ENCODE results near the gene SKOR1. TPM values are rescaled to one million over a fixed set of nuclear protein-coding genes. Genes with fewer than 3 reads are reported as not detected.
A peak's percentile ranks its signal among the peaks of the same experiment; 100 is the strongest.

Gene SKOR1
- polyA plus RNA-seq, 1 donor = 0.28 TPM

- WGBS (ENCODE audit: insufficient coverage, low lambda C conversion rate) = 80% methylated on average over 1 of the region's 4 CpGs
- Histone ChIP-seq H3K4me1 (ENCODE audit: control insufficient read depth, insufficient read depth, low read length) (no peaks in the 10 kb centered on the region), H3K36me3 (ENCODE audit: control insufficient read depth, insufficient read depth, low read length) (no peaks in the 10 kb centered on the region), H3K27me3 (ENCODE audit: control insufficient read depth, insufficient read depth, low read length) (no peaks in the 10 kb centered on the region), H3K4me3 (ENCODE audit: low read length) (no peak overlapping the region), H3K27ac (ENCODE audit: low read length) (no peak overlapping the region), H3K9me3 (ENCODE audit: control insufficient read depth, low read depth, low read length) (peaks cover 6% of the 10 kb centered on the region)
- no peak for DNase-seq
These were observed 28.8 kb upstream of the SKOR1 start for GRCh38 chr15:67796196-67797127.

- H3K4me1 ChIP-seq (ENCODE audit: control insufficient read depth, insufficient read depth, low read length) = no peaks in the 10 kb centered on the region
- WGBS (ENCODE audit: insufficient coverage, low lambda C conversion rate) = 67% methylated on average over 1 of the region's 6 CpGs
- H3K4me3 ChIP-seq (ENCODE audit: low read length) = no peak overlapping the region
- H3K27ac ChIP-seq (ENCODE audit: low read length) = no peak overlapping the region
- peak; percentile 24 to 26 for DNase-seq
- no peaks in the 10 kb centered on the region for H3K27me3 ChIP-seq (ENCODE audit: control insufficient read depth, insufficient read depth, low read length)
- H3K9me3 ChIP-seq (ENCODE audit: control insufficient read depth, low read depth, low read length) = peaks cover 6% of the 10 kb centered on the region
- H3K36me3 ChIP-seq (ENCODE audit: control insufficient read depth, insufficient read depth, low read length) = no peaks in the 10 kb centered on the region
These were observed 25.5 kb upstream of the SKOR1 start for GRCh38 chr15:67799801-67800205.

DNA sequence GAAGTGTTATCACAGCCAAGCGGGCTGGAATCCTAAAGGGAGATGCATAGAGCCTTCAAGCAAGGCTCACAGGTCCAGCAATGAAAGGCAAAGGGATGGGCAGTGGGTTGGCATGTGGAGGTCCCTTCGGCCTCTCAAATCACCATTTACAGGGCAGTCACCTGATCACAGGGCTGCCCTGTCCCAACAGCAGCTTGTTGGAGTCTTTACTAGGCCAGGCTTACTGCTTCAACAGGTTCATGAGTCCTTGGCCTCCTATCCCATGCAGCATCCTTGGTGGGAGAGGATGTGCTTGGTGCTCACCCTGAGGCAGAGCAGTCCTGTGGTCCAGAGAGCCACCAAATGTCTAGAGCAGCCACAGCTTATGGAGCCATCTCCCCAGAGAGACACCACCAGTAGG is 24.2 kb upstream of the SKOR1 start:
- no CpG with 5 or more reads among the region's 2 CpGs for WGBS (ENCODE audit: insufficient coverage, low lambda C conversion rate)
- Histone ChIP-seq H3K27me3 (ENCODE audit: control insufficient read depth, insufficient read depth, low read length) (no peaks in the 10 kb centered on the region), H3K27ac (ENCODE audit: low read length) (no peak overlapping the region), H3K4me1 (ENCODE audit: control insufficient read depth, insufficient read depth, low read length) (no peaks in the 10 kb centered on the region), H3K9me3 (ENCODE audit: control insufficient read depth, low read depth, low read length) (no peaks in the 10 kb centered on the region), H3K4me3 (ENCODE audit: low read length) (no peak overlapping the region), H3K36me3 (ENCODE audit: control insufficient read depth, insufficient read depth, low read length) (no peaks in the 10 kb centered on the region)
- DNase-seq = no peak

GRCh38 chr15:67801926-67802914 is 23.1 kb upstream of the SKOR1 start:
- H3K27me3 ChIP-seq (ENCODE audit: control insufficient read depth, insufficient read depth, low read length) = no peaks in the 10 kb centered on the region
- peaks cover 2% of the 10 kb centered on the region for H3K36me3 ChIP-seq (ENCODE audit: control insufficient read depth, insufficient read depth, low read length)
- H3K27ac ChIP-seq (ENCODE audit: low read length) = no peak overlapping the region
- 100% methylated on average over 2 of the region's 19 CpGs for WGBS (ENCODE audit: insufficient coverage, low lambda C conversion rate)
- no peak for DNase-seq
- H3K4me3 ChIP-seq (ENCODE audit: low read length) = no peak overlapping the region
- H3K4me1 ChIP-seq (ENCODE audit: control insufficient read depth, insufficient read depth, low read length) = no peaks in the 10 kb centered on the region
- no peaks in the 10 kb centered on the region for H3K9me3 ChIP-seq (ENCODE audit: control insufficient read depth, low read depth, low read length)

- Histone ChIP-seq H3K36me3 (ENCODE audit: control insufficient read depth, insufficient read depth, low read length) (peaks cover 2% of the 10 kb centered on the region), H3K27ac (ENCODE audit: low read length) (no peak overlapping the region), H3K4me1 (ENCODE audit: control insufficient read depth, insufficient read depth, low read length) (no peaks in the 10 kb centered on the region), H3K4me3 (ENCODE audit: low read length) (no peak overlapping the region), H3K27me3 (ENCODE audit: control insufficient read depth, insufficient read depth, low read length) (no peaks in the 10 kb centered on the region), H3K9me3 (ENCODE audit: control insufficient read depth, low read depth, low read length) (no peaks in the 10 kb centered on the region)
- no peak for DNase-seq
- no CpG with 5 or more reads among the region's 3 CpGs for WGBS (ENCODE audit: insufficient coverage, low lambda C conversion rate)
These were observed 22.0 kb upstream of the SKOR1 start for GRCh38 chr15:67803299-67803698.

DNA sequence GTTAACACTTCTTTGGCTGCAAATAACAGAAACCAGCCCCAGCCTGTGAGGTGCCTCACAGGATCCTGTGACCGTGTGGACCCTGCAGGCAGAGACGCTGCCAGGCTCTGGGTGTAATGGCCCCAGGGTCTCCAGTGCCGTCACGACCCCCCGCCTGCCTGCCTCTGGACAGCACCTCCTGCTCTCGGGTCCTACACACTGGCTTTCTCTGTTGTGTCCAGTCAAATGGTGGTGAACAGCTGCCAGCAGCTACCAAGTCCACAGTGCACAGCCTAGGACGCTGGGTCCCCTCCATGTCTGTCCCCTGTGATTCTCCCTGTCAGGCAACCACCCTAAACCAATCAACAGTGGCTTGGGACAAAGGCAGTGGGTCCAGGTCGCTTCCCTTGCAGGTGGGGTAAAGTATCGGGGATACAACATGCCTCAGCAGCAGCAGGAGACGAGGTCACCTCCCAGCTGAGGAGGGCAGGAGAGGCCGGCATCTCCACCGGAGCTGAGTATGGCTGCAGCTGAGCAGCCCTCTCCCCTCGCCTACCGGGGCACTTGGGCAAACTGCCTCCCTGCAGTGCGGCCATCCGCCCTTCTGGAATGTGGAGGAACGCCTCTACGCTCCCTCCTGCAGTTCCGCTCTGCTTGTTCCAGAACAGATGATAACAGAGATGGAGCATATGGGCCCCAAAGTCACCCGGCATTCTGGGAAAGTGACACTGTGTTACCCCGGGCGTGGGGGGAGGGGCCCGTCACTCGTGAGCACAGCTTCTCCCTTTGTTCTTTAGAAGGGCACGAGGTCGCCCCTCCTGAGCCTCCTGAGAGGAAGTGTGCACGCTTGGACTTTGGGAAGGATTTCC is 21.1 kb upstream of the SKOR1 start:
- H3K27me3 ChIP-seq (ENCODE audit: control insufficient read depth, insufficient read depth, low read length) = no peaks in the 10 kb centered on the region
- no peak for DNase-seq
- H3K4me1 ChIP-seq (ENCODE audit: control insufficient read depth, insufficient read depth, low read length) = no peaks in the 10 kb centered on the region
- no peak overlapping the region for H3K27ac ChIP-seq (ENCODE audit: low read length)
- H3K4me3 ChIP-seq (ENCODE audit: low read length) = no peak overlapping the region
- WGBS (ENCODE audit: insufficient coverage, low lambda C conversion rate) = no CpG with 5 or more reads among the region's 27 CpGs
- H3K9me3 ChIP-seq (ENCODE audit: control insufficient read depth, low read depth, low read length) = no peaks in the 10 kb centered on the region
- peaks cover 2% of the 10 kb centered on the region for H3K36me3 ChIP-seq (ENCODE audit: control insufficient read depth, insufficient read depth, low read length)

DNA sequence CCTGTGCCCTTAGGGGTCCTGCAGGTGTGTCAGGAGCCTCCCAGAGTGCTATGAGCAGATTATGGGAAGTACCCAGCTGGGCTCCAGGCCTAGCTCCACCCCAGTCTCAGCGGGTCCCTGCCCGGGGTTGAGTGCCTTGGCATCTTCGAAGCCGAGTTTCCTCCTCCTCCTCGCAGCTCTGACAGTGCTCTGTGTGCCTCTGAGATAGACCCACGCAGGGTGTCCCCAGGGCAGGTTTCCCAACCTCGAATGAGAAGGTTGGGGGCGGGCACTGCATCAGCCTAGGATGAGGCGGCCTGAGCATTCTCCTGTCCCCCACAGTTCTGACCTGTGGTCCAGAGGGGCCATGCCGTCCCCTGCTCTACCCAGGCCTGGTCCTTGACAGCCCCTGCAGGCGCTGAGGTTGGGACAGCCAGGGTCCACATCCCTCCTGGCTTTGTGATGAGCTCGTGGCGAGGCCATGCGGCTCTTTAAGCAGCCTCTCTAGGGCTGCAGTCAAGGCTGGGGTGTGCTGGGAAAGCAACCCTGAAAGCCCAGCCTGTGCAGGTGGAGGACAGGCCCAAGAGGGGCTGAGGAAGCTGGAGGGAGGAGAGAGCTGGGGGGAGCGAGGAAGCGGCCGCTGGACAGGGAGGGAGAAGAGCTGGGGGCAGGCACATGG is 20.2 kb upstream of the SKOR1 start:
- no CpG with 5 or more reads among the region's 17 CpGs for WGBS (ENCODE audit: insufficient coverage, low lambda C conversion rate)
- no peak for DNase-seq
- H3K4me3 ChIP-seq (ENCODE audit: low read length) = no peak overlapping the region

DNA sequence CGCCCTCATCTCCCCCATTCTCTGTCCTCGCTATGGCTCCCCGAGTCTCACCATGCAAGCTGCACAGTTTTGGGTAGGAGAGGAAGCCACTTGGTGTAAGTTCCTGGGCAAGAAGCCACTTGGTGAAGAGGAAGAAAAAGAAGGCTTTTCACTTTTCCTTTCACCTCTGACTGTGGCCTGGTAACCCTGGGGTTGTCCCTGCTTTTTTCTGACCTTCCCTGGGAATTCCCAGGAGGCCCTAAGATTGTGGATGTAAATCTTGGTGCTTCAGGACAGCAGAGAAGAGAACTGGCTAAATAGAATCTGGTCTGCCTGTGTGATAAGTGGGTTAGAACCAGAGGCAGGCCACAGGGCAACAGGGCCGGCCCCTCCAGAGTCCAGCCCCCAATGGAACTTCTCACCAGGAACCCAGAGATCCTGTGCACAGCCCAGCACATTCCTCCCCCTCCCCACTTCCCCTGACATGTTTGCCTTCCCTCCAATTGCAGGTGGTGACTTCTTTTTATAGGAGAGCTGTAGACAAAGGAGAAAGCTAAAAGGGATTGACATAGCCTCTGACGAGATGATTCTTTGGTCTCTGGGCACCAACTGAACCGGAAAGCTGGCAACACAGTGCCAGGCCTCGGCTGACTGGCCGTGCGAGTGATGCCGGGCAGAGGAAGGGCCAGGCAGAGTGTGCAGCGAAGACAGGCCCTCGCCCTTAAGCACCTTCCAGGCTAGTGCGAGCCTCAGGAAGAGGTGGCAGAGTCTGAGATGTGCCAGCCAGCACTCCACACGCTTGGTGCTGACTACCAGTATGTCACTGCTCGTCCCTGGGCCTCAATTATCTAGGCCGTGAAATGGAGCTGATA is 19.4 kb upstream of the SKOR1 start:
- no CpG with 5 or more reads among the region's 16 CpGs for WGBS (ENCODE audit: insufficient coverage, low lambda C conversion rate)
- no peaks in the 10 kb centered on the region for H3K4me1 ChIP-seq (ENCODE audit: control insufficient read depth, insufficient read depth, low read length)
- no peak overlapping the region for H3K4me3 ChIP-seq (ENCODE audit: low read length)
- no peak for DNase-seq
- peaks cover 6% of the 10 kb centered on the region for H3K36me3 ChIP-seq (ENCODE audit: control insufficient read depth, insufficient read depth, low read length)
- no peaks in the 10 kb centered on the region for H3K27me3 ChIP-seq (ENCODE audit: control insufficient read depth, insufficient read depth, low read length)
- H3K9me3 ChIP-seq (ENCODE audit: control insufficient read depth, low read depth, low read length) = no peaks in the 10 kb centered on the region
- H3K27ac ChIP-seq (ENCODE audit: low read length) = no peak overlapping the region

More for the DNA sequence above, 20.2 kb upstream of the SKOR1 start:
- Histone ChIP-seq H3K27me3 (ENCODE audit: control insufficient read depth, insufficient read depth, low read length) (no peaks in the 10 kb centered on the region), H3K36me3 (ENCODE audit: control insufficient read depth, insufficient read depth, low read length) (peaks cover 6% of the 10 kb centered on the region), H3K27ac (ENCODE audit: low read length) (no peak overlapping the region), H3K4me1 (ENCODE audit: control insufficient read depth, insufficient read depth, low read length) (no peaks in the 10 kb centered on the region), H3K9me3 (ENCODE audit: control insufficient read depth, low read depth, low read length) (no peaks in the 10 kb centered on the region)

GRCh38 chr15:67806536-67806935 is 18.8 kb upstream of the SKOR1 start:
- WGBS (ENCODE audit: insufficient coverage, low lambda C conversion rate) = no CpG with 5 or more reads among the region's 18 CpGs
- Histone ChIP-seq H3K9me3 (ENCODE audit: control insufficient read depth, low read depth, low read length) (no peaks in the 10 kb centered on the region), H3K4me1 (ENCODE audit: control insufficient read depth, insufficient read depth, low read length) (no peaks in the 10 kb centered on the region), H3K36me3 (ENCODE audit: control insufficient read depth, insufficient read depth, low read length) (peaks cover 6% of the 10 kb centered on the region), H3K27me3 (ENCODE audit: control insufficient read depth, insufficient read depth, low read length) (no peaks in the 10 kb centered on the region), H3K4me3 (ENCODE audit: low read length) (no peak overlapping the region), H3K27ac (ENCODE audit: low read length) (no peak overlapping the region)
- DNase-seq = no peak
